SK-N-SH (cell line): ENCODE results near the gene KHNYN. TPM values are rescaled to one million over a fixed set of nuclear protein-coding genes. Genes with fewer than 3 reads are reported as not detected.
"Not testable (repeated sequence)": the region's sequence is repeated elsewhere in the genome, so short reads cannot be mapped to it uniquely, and the experiment has no call there.

Source experiments
- CTCF ChIA-PET: fragments of 300-600, 350-600 bp; formaldehyde crosslinking; extraction: SDS; loops from one replicate; lab custom pipeline; 2021; lab: Yijun Ruan, JAX
- POLR2A ChIA-PET: fragments of 350-600 bp; sonication (Branson Sonifier 250); formaldehyde crosslinking; extraction: SDS; loops from one replicate; lab custom pipeline; 2020; ENCODE audit warnings: antibody characterized with exemption, inconsistent platforms; lab: Yijun Ruan, JAX
- DNase-seq: peaks from one replicate; pipeline ENCODE4 v3.0.0; 2012
- H2AFZ ChIP-seq: fragments of 200-600 bp; sonication (generic); 2 replicates; pipeline ENCODE4 v1.8.1; 2016; ENCODE audit warnings: antibody characterized with exemption, mild to moderate bottlenecking, low read depth
- H3F3A ChIP-seq: fragments of 200-600 bp; sonication (generic); replicated peaks from 2 replicates; pipeline ENCODE3; 2016; ENCODE audit warnings: antibody characterized with exemption, mild to moderate bottlenecking; ENCODE audit not compliant: insufficient read depth
- H3K27ac ChIP-seq, 2 experiments: fragments of 200-500 bp in 1 of 2; fragments of 200-600 bp in 1 of 2; sonication (Bioruptor generic) in 1 of 2; sonication (generic), shearing (Covaris generic) in 1 of 2; 2 replicates each; pipeline versions ENCODE4 v1.5.1 to v1.6.1; 2014 to 2016; ENCODE audit warnings: low read depth in 2 of 2, inconsistent platforms in 1 of 2, low read length in 1 of 2, mild to moderate bottlenecking in 1 of 2, mixed read lengths in 1 of 2
- H3K27me3 ChIP-seq: fragments of 200-600 bp; sonication (generic), shearing (Covaris generic); 2 replicates; pipeline ENCODE4 v1.6.1; 2016; ENCODE audit warnings: mixed run types; ENCODE audit not compliant: insufficient read depth
- H3K36me3 ChIP-seq, 2 experiments: fragments of 200-500 bp in 1 of 2; fragments of 200-600 bp in 1 of 2; sonication (Bioruptor generic) in 1 of 2; sonication (generic) in 1 of 2; replicated peaks in 1 of 2; 2 replicates each; pipeline versions ENCODE3 to v1.5.1; 2014 to 2016; ENCODE audit warnings: low read length in 1 of 2, mild to moderate bottlenecking in 1 of 2; ENCODE audit not compliant: insufficient read depth in 2 of 2, control insufficient read depth in 1 of 2
- H3K4me1 ChIP-seq, 2 experiments: fragments of 200-500 bp in 1 of 2; fragments of 200-600 bp in 1 of 2; sonication (Bioruptor generic) in 1 of 2; sonication (generic), shearing (Covaris generic) in 1 of 2; 2 replicates each; pipeline versions ENCODE4 v1.5.1 to v1.6.1; 2014 to 2016; ENCODE audit warnings: low read depth in 1 of 2, low read length in 1 of 2, mixed run types in 1 of 2; ENCODE audit not compliant: insufficient read depth in 2 of 2, control insufficient read depth in 1 of 2
- H3K4me2 ChIP-seq: fragments of 200-600 bp; sonication (generic), shearing (Covaris generic); 2 replicates; pipeline ENCODE4 v1.6.1; 2017; ENCODE audit warnings: mixed run types
- H3K4me3 ChIP-seq, 2 experiments: fragments of 200-500 bp in 1 of 2; fragments of 200-600 bp in 1 of 2; sonication (Bioruptor generic) in 1 of 2; sonication (generic), shearing (Covaris generic) in 1 of 2; 2 replicates each; pipeline versions ENCODE4 v1.5.1 to v1.8.1; 2014 to 2016; ENCODE audit warnings: low read depth in 2 of 2, inconsistent platforms in 1 of 2, low read length in 1 of 2, mild to moderate bottlenecking in 1 of 2, mixed read lengths in 1 of 2, moderate library complexity in 1 of 2
- H3K79me2 ChIP-seq: fragments of 200-600 bp; sonication (generic); 2 replicates; pipeline ENCODE4 v1.8.1; 2017; ENCODE audit warnings: mild to moderate bottlenecking; ENCODE audit not compliant: insufficient read depth
- H3K9ac ChIP-seq: fragments of 200-600 bp; sonication (generic); 2 replicates; pipeline ENCODE4 v1.6.1; 2017; ENCODE audit warnings: mixed run types
- H3K9me2 ChIP-seq: fragments of 200-600 bp; sonication (generic); 2 replicates; pipeline ENCODE4 v1.6.1; 2017; ENCODE audit warnings: mixed run types
- H3K9me3 ChIP-seq: fragments of 200-600 bp; sonication (generic); 2 replicates; pipeline ENCODE4 v1.6.1; 2017; ENCODE audit warnings: mixed run types, mild to moderate bottlenecking, moderate library complexity
- H4K20me1 ChIP-seq: fragments of 200-600 bp; sonication (generic); 2 replicates; pipeline ENCODE4 v1.6.1; 2017; ENCODE audit warnings: mild to moderate bottlenecking, mixed run types; ENCODE audit not compliant: insufficient read depth
- FOSL2 ChIP-seq: IDR thresholded peaks from 2 replicates; pipeline ENCODE4 v1.4.0; 2012; ENCODE audit warnings: low read depth, mild to moderate bottlenecking, moderate library complexity, borderline replicate concordance
- FOXM1 ChIP-seq: IDR thresholded peaks from 2 replicates; pipeline ENCODE4 v1.4.0; 2012; ENCODE audit warnings: low read depth, mild to moderate bottlenecking
- GATA2 ChIP-seq: sonication (generic); formaldehyde crosslinking; IDR thresholded peaks from 2 replicates; pipeline ENCODE4 v1.5.0; 2020; ENCODE audit warnings: mild to moderate bottlenecking, missing genetic modification reagents
- MEF2A ChIP-seq: IDR thresholded peaks from 2 replicates; pipeline ENCODE4 v1.4.0; 2012; ENCODE audit warnings: low read depth, borderline replicate concordance
- MXI1 ChIP-seq: IDR thresholded peaks from 2 replicates; pipeline ENCODE4 v1.6.1; 2012; ENCODE audit warnings: mild to moderate bottlenecking, low read depth, low read length, improper control_type of control experiment
- SIN3A ChIP-seq: IDR thresholded peaks from 2 replicates; pipeline ENCODE4 v1.6.1; 2012; ENCODE audit warnings: low read depth, mild to moderate bottlenecking, low read length, moderate library complexity, borderline replicate concordance
- WGBS: methylation state at CpG from one replicate; pipeline ENCODE4 v1.1.6; 2017; ENCODE audit warnings: low lambda C conversion rate; 5-methylcytosine and 5-hydroxymethylcytosine counted together
- polyA plus RNA-seq, 3 experiments: library from polyadenylated mRNA; depleted of rRNA; stranded (reverse); fragments of >200 nt; gene quantifications; 2 replicates each; pipeline ENCODE4 v1.2.3, GENCODE V29; 2012
- TF ChIP-seq, protein P1 (sequence below): IDR thresholded peaks from 2 replicates; pipeline ENCODE4; 2012
- TF ChIP-seq, protein P2 (sequence below): IDR thresholded peaks from 2 replicates; pipeline ENCODE4 v1.4.0; 2012; ENCODE audit warnings: low read depth
- TF ChIP-seq, protein P3 (sequence below): fragments of 150-350 bp; IDR thresholded peaks from 2 replicates; pipeline ENCODE4 v1.6.1; 2017; ENCODE audit warnings: antibody characterized with exemption, low read length, low read depth, borderline replicate concordance

KHNYN gene
- polyA plus RNA-seq, 1 of the 3 experiments (the other 2 are of a cell fraction), result 18.3 TPM

DNA sequence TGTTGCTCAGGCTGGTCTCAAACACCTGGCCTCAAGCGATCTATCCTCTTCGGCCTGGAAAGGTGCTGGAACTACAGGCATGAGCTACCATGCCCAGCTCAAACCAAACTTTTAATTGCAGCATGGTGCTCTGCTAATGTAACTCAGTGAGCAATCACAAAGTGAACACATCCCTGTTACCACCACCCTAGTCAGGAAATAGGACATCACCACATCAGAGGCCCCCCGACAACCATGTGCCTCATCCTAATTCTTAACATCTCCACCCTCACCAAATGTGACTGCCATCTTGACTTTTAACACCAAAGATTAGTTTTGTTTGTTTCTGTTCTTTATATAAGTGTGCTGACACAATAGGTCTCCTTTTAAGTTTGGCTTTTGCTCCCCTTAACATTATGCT, 35.6 kb downstream of the KHNYN start:
- ChIA-PET POLR2A (no interaction called here), CTCF (interaction anchor here (1.1 kb wide), 1 partner anchor 16 kb away, joined by 3 read pairs; no protein-coding TSS in a partner anchor)
- no peak for DNase-seq
- Histone ChIP-seq H3K9me2 (no peaks in the 10 kb centered on the region), H3K36me3 (no peaks in the 10 kb centered on the region), H3K9ac (no peak overlapping the region), H3K4me3 (no peak overlapping the region), H3F3A (no peaks in the 10 kb centered on the region), H3K27ac (no peak overlapping the region), H3K4me2 (no peak overlapping the region), H3K4me1 (no peaks in the 10 kb centered on the region), H3K27me3 (no peaks in the 10 kb centered on the region), H4K20me1 (no peaks in the 10 kb centered on the region), H2AFZ (no peak overlapping the region), H3K79me2 (no peaks in the 10 kb centered on the region), H3K9me3 (no peaks in the 10 kb centered on the region)
- no peak for TF ChIP-seq MXI1
- no peak for TF ChIP-seq SIN3A
- TF ChIP-seq FOXM1, result no peak
- WGBS, result 88% methylated on average over 3 of the region's 3 CpGs

DNA sequence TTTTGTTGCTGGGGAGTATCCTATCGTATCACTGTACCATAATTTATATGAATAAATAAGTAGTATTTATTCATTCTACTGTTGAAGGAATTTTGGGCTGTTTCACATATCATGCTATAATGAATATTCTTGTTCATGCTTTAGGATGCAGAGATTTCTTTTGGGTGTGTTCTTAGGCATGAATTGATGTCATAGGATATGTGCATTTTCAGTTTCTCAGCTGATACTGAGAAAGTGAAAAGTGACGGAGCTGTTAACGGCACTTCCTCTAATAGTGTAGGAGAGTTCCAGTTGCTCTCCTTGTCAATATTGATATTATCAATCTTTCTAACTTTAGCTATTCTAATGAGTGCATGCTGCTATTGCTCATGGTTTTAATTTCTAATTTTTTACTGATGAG, 36.1 kb downstream of the KHNYN start:
- POLR2A ChIA-PET, result no interaction called here

DNA sequence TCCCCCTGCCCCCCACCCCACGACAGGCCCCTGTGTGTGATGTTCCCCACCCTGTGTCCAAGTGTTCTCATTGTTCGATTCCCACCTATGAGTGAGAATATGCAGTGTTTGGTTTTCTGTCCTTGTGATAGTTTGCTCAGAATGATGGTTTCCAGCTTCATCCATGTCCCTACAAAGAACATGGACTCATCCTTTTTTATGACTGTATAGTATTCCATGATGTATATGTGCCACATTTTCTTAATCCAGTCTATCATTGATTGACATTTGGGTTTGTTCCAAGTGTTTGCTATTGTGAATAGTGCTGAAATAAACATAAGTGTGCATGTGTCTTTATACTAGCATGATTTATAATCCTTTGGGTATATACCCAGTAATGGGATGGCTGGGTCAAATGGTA, 40.7 kb downstream of the KHNYN start:
- H3K4me2 ChIP-seq, H3K9me3 ChIP-seq, POLR2A ChIA-PET, H3K4me1 ChIP-seq, H3K4me3 ChIP-seq, H3K9me2 ChIP-seq, H3K27ac ChIP-seq, CTCF ChIA-PET, H3K79me2 ChIP-seq, H4K20me1 ChIP-seq, H3K36me3 ChIP-seq, H3K9ac ChIP-seq, H3K27me3 ChIP-seq, H2AFZ ChIP-seq, DNase-seq, H3F3A ChIP-seq: not testable (repeated sequence)
- 52% methylated on average over 2 of the region's 2 CpGs for WGBS

More for the DNA sequence above, 36.1 kb downstream of the KHNYN start:
- DNase-seq, result no peak
- no peaks in the 10 kb centered on the region for H3F3A ChIP-seq
- H4K20me1 ChIP-seq, result no peaks in the 10 kb centered on the region
- TF ChIP-seq, protein P1, sequence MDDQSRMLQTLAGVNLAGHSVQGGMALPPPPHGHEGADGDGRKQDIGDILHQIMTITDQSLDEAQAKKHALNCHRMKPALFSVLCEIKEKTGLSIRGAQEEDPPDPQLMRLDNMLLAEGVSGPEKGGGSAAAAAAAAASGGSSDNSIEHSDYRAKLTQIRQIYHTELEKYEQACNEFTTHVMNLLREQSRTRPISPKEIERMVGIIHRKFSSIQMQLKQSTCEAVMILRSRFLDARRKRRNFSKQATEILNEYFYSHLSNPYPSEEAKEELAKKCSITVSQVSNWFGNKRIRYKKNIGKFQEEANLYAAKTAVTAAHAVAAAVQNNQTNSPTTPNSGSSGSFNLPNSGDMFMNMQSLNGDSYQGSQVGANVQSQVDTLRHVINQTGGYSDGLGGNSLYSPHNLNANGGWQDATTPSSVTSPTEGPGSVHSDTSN, result no peak
- TF ChIP-seq MEF2A (no peak), FOSL2 (no peak), MXI1 (no peak), GATA2 (CRISPR knock-in tag) (no peak), FOXM1 (no peak)
- TF ChIP-seq, protein P2, sequence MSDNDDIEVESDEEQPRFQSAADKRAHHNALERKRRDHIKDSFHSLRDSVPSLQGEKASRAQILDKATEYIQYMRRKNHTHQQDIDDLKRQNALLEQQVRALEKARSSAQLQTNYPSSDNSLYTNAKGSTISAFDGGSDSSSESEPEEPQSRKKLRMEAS, result no peak
- TF ChIP-seq, protein P3, sequence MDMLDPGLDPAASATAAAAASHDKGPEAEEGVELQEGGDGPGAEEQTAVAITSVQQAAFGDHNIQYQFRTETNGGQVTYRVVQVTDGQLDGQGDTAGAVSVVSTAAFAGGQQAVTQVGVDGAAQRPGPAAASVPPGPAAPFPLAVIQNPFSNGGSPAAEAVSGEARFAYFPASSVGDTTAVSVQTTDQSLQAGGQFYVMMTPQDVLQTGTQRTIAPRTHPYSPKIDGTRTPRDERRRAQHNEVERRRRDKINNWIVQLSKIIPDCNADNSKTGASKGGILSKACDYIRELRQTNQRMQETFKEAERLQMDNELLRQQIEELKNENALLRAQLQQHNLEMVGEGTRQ, result no peak
- no peak overlapping the region for H2AFZ ChIP-seq
- H3K36me3 ChIP-seq, result no peaks in the 10 kb centered on the region
- WGBS, result 90% methylated on average over 3 of the region's 3 CpGs
- H3K4me3 ChIP-seq, result no peak overlapping the region
- H3K4me1 ChIP-seq, result no peaks in the 10 kb centered on the region
- no peaks in the 10 kb centered on the region for H3K9me3 ChIP-seq
- no peak overlapping the region for H3K9ac ChIP-seq
- H3K27ac ChIP-seq, result no peak overlapping the region
- no peaks in the 10 kb centered on the region for H3K27me3 ChIP-seq
- no peaks in the 10 kb centered on the region for H3K79me2 ChIP-seq
- no peak overlapping the region for H3K4me2 ChIP-seq
- no peaks in the 10 kb centered on the region for H3K9me2 ChIP-seq
- CTCF ChIA-PET, result interaction anchor here (1.1 kb wide), 1 partner anchor 16 kb away, joined by 3 read pairs; no protein-coding TSS in a partner anchor
